Measurements from ENCODE around the gene GALNT15.

GRCh38 chr3:16143861-16144447 lies 30.5 kb upstream of the GALNT15 start:
- TF ChIP-seq EP300 (IDR thresholded peaks at IDR 0.05) (no peak), POLR2A (IDR thresholded peaks at IDR 0.05) (no peak)
- TF ChIP-seq, protein P1, sequence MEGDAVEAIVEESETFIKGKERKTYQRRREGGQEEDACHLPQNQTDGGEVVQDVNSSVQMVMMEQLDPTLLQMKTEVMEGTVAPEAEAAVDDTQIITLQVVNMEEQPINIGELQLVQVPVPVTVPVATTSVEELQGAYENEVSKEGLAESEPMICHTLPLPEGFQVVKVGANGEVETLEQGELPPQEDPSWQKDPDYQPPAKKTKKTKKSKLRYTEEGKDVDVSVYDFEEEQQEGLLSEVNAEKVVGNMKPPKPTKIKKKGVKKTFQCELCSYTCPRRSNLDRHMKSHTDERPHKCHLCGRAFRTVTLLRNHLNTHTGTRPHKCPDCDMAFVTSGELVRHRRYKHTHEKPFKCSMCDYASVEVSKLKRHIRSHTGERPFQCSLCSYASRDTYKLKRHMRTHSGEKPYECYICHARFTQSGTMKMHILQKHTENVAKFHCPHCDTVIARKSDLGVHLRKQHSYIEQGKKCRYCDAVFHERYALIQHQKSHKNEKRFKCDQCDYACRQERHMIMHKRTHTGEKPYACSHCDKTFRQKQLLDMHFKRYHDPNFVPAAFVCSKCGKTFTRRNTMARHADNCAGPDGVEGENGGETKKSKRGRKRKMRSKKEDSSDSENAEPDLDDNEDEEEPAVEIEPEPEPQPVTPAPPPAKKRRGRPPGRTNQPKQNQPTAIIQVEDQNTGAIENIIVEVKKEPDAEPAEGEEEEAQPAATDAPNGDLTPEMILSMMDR (IDR thresholded peaks at IDR 0.05): no peak

Data from stomach (tissue), 4 donors.